SU-DHL-6 (cell line): ENCODE data around the gene FXYD2.

Experiments
- H2AFZ ChIP-seq: fragments of 200-600 bp; sonication (generic); 2 replicates; pipeline ENCODE4 v1.6.1; 2014; ENCODE audit warnings: low read depth, mild to moderate bottlenecking, moderate library complexity, mixed read lengths, antibody characterized with exemption, low read length; ENCODE audit not compliant: severe bottlenecking
- H3F3A ChIP-seq: fragments of 200-600 bp; shearing (Covaris generic); 2 replicates; pipeline ENCODE4 v1.6.0; 2016; ENCODE audit warnings: antibody characterized with exemption, mild to moderate bottlenecking; ENCODE audit not compliant: insufficient read depth
- H3K27ac ChIP-seq: fragments of 200-600 bp; sonication (generic); 2 replicates; pipeline ENCODE4 v1.5.1; 2016; ENCODE audit warnings: low read depth, mild to moderate bottlenecking, low read length, moderate library complexity, mixed read lengths
- H3K27me3 ChIP-seq: fragments of 200-600 bp; sonication (generic), shearing (Covaris generic); 2 replicates; pipeline ENCODE4 v1.6.0; 2014; ENCODE audit warnings: mild to moderate bottlenecking, low read length
- H3K36me3 ChIP-seq: fragments of 200-600 bp; sonication (generic); 2 replicates; pipeline ENCODE4 v1.6.1; 2014; ENCODE audit warnings: mild to moderate bottlenecking, low read length, mixed read lengths
- H3K4me2 ChIP-seq: fragments of 300-600, 200-600 bp; shearing (Covaris generic), sonication (generic); 2 replicates; pipeline ENCODE4 v1.6.0; 2014; ENCODE audit warnings: low read length, low read depth, mild to moderate bottlenecking; ENCODE audit not compliant: poor library complexity, severe bottlenecking
- H3K4me3 ChIP-seq: fragments of 200-600 bp; sonication (generic); 2 replicates; pipeline ENCODE4 v1.5.1; 2014; ENCODE audit warnings: antibody characterized with exemption, low read length, mild to moderate bottlenecking, mixed read lengths; ENCODE audit not compliant: insufficient read depth, poor library complexity, severe bottlenecking
- H3K79me2 ChIP-seq: fragments of 200-600 bp; sonication (generic); 2 replicates; pipeline ENCODE4 v1.6.1; 2014; ENCODE audit warnings: mild to moderate bottlenecking, low read length, moderate library complexity; ENCODE audit not compliant: insufficient read depth
- H3K9ac ChIP-seq: fragments of 200-600 bp; sonication (generic); 2 replicates; pipeline ENCODE4 v1.7.0; 2014; ENCODE audit warnings: mild to moderate bottlenecking, low read length
- H3K9me2 ChIP-seq: fragments of 200-600 bp; sonication (generic); replicated peaks from 2 replicates; pipeline ENCODE4 v1.6.1; 2014; ENCODE audit warnings: low read length; ENCODE audit not compliant: insufficient read depth
- H3K9me3 ChIP-seq: fragments of 200-600 bp; sonication (generic); 2 replicates; pipeline ENCODE4 v1.6.1; 2014; ENCODE audit warnings: low read length, mixed read lengths; ENCODE audit not compliant: insufficient read depth
- H4K20me1 ChIP-seq: fragments of 200-600 bp; sonication (generic); 2 replicates; pipeline ENCODE4 v1.6.1; 2014; ENCODE audit warnings: low read depth, mild to moderate bottlenecking, antibody characterized with exemption, low read length, moderate library complexity, mixed read lengths
- CTCF ChIP-seq: fragments of 200-600 bp; sonication (generic); IDR thresholded peaks from one replicate; pipeline ENCODE4 v1.5.1; 2017; ENCODE audit warnings: antibody characterized with exemption, mild to moderate bottlenecking, low read length, moderate library complexity; ENCODE audit not compliant: insufficient read depth, poor library complexity, severe bottlenecking
- EZH2phosphoT487 ChIP-seq: fragments of 200-600 bp; sonication (generic), shearing (Covaris generic); conservative IDR thresholded peaks from 2 replicates; pipeline ENCODE4 v1.6.1; 2018; ENCODE audit warnings: mild to moderate bottlenecking, antibody characterized with exemption, low read length, moderate library complexity, mixed read lengths

The FXYD2 gene

GRCh38 chr11:117772360-117772759 is 52.2 kb downstream of the FXYD2 start:
- Histone ChIP-seq H3K4me3 (no peak overlapping the region), H3K9ac (no peak overlapping the region), H3K27me3 (no peaks in the 10 kb centered on the region), H3K27ac (no peak overlapping the region), H3K4me2 (no peak overlapping the region), H3K36me3 (no peaks in the 10 kb centered on the region), H3F3A (no peaks in the 10 kb centered on the region), H3K79me2 (no peaks in the 10 kb centered on the region), H2AFZ (no peak overlapping the region), H3K9me3 (no peaks in the 10 kb centered on the region), H4K20me1 (no peaks in the 10 kb centered on the region), H3K9me2 (no peaks in the 10 kb centered on the region)
- TF ChIP-seq EZH2phosphoT487 (no peak), CTCF (no peak)

GRCh38 chr11:117771841-117772240 is 52.7 kb downstream of the FXYD2 start:
- no peak overlapping the region for H2AFZ ChIP-seq
- TF ChIP-seq EZH2phosphoT487 (no peak), CTCF (no peak)
- no peaks in the 10 kb centered on the region for H3F3A ChIP-seq
- no peak overlapping the region for H3K4me3 ChIP-seq
- H3K9me2 ChIP-seq, result no peaks in the 10 kb centered on the region
- H3K36me3 ChIP-seq, result no peaks in the 10 kb centered on the region
- no peak overlapping the region for H3K27ac ChIP-seq
- H3K9ac ChIP-seq, result no peak overlapping the region
- no peak overlapping the region for H3K4me2 ChIP-seq
- no peaks in the 10 kb centered on the region for H3K79me2 ChIP-seq
- H3K27me3 ChIP-seq, result no peaks in the 10 kb centered on the region
- no peaks in the 10 kb centered on the region for H4K20me1 ChIP-seq
- H3K9me3 ChIP-seq, result no peaks in the 10 kb centered on the region

- Histone ChIP-seq H2AFZ (no peak overlapping the region), H3K4me3 (no peak overlapping the region), H3K79me2 (no peaks in the 10 kb centered on the region), H3K9me2 (no peaks in the 10 kb centered on the region), H3K9me3 (no peaks in the 10 kb centered on the region), H4K20me1 (no peaks in the 10 kb centered on the region), H3K36me3 (no peaks in the 10 kb centered on the region), H3K9ac (no peak overlapping the region), H3K27me3 (no peaks in the 10 kb centered on the region), H3F3A (no peaks in the 10 kb centered on the region), H3K27ac (no peak overlapping the region), H3K4me2 (no peak overlapping the region)
- no peak for TF ChIP-seq EZH2phosphoT487
- TF ChIP-seq CTCF, result no peak
Observed at GRCh38 chr11:117771197-117771596, 53.3 kb downstream of the FXYD2 start.
